GM18505 (cell line): Measurements from ENCODE around the gene PCP2.

Experiments
- ATAC-seq: cut with Tn5 transposase; IDR thresholded peaks from one replicate; pipeline ENCODE4 v1.9.1; 2021; ENCODE audit not compliant: unreplicated experiment
- POLR2A ChIP-seq: IDR thresholded peaks from 4 replicates; pipeline ENCODE4 v1.6.1; 2011; ENCODE audit warnings: borderline replicate concordance; ENCODE audit not compliant: insufficient read depth, insufficient read length; ENCODE audit errors: extremely low read depth

The PCP2 gene

DNA sequence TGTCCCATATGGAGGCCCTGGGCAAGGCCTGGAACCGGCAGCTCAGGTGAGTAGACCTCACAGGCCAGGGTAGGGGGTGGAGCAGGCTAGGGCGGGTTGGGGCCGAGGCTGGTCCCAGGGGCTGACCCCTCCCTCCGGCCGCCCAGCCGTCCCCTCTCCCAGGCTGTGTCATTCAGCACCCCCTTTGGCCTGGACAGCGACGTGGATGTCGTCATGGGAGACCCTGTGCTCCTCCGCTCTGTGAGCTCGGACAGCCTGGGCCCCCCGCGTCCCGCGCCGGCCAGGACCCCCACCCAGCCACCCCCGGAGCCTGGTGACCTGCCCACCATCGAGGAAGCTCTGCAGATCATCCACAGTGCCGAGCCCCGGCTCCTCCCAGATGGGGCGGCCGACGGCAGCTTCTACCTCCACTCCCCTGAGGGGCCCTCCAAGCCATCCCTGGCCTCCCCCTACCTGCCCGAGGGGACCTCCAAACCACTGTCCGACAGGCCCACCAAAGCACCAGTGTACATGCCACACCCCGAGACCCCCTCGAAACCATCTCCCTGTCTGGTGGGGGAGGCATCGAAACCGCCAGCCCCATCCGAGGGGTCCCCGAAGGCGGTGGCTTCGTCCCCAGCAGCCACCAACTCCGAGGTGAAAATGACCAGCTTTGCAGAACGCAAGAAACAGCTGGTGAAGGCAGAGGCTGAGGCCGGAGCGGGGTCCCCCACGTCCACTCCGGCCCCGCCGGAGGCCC, 21.8 kb downstream of the PCP2 start:
- TF ChIP-seq POLR2A = no peak
- no peak for ATAC-seq

DNA sequence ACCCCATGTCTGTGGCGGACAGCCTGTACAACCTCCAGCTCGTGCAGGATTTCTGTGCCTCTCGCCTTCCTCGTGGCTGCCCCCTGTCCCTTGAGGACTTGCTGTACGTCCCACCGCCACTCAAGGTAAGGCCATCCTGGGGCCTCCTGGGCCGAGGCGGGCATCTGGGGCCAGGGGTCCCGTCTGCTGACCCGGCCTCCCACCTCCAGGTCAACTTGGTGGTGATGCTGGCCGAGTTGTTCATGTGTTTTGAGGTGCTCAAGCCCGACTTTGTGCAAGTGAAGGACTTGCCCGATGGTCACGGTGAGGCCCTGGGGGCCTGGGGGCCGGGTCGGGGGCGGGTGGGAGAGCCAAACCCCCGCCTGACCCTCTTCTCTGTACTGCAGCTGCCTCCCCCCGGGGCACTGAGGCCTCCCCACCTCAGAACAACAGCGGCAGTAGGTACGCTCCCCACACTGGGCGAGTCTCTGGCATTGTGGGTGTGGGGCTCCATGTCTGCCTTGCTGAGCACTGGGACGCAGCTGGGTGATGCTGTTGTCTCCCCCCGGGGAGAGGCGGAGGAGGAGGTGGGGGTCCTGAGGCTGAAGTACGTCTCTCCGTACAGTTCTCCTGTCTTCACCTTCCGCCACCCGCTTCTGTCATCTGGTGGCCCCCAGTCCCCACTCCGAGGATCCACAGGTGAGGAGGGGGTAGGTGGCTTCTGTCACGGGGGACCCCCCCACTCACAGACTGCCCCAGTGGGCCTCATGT, 22.9 kb downstream of the PCP2 start:
- no peak for ATAC-seq
- no peak for TF ChIP-seq POLR2A

DNA sequence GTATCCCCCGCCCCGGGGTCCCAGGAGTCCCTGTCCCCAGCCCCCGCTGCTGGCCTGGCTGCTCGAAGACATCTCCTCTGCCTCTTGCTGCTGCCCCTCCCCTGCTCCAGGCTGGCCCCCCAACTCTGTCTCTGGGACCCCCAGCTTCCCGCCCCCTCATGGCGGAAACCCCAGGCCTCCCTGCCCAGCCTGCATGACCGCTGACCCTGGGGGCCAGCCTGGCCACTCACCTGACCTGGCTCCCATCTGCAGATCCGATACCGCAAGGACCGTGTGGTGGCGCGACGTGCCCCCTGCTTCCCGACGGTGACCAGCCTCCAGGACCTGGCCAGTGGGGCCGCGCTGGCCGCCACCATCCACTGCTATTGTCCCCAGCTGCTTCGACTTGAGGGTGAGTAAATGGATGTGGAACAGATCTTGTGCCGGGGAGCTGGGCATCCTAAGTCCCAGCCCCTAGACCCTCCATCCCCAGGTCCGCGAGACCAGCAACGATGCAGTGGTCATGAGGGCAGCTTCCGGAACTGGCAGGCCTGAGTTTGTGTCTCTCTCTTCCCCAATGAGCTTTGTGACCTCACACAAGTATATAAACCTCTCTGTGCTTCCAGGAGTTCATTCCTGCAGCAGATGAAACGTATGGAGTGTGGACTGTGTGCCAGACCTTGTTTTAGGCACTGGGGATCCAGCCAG, 25.5 kb downstream of the PCP2 start:
- TF ChIP-seq POLR2A = no peak
- ATAC-seq = no peak

DNA sequence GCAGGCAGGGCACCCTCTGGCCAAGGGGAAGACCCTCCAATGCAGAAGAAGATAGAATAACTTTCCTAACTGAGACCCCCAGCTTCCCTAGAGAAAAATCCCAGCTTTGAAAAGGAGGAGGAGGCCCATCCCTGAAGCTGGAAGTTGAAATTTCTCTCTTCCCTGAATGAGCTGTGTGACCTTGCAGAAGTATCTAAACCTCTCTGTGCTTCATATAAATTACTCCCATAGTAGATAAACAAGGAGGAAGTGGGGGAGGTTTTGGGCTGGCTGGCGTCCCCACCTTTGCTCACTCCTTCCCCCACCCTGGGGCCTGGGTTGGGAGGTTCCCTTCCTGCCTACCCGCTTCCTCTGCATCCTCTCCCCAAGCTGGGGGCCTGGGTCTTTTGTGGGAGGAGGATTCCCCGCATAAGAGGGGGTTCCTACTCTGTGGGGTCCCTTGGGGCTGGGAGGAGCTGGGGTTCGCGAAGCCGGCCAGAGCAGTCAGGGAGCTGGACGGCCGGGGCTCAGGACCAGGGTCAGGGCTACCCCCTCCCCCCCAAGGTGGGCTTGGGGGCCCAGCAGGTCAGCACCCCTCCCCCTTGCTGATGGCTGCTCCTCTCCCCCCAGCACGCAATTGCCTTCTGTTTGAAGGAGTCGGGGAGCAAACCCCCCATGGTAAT, 26.2 kb downstream of the PCP2 start:
- ATAC-seq = no peak
- no peak for TF ChIP-seq POLR2A

DNA sequence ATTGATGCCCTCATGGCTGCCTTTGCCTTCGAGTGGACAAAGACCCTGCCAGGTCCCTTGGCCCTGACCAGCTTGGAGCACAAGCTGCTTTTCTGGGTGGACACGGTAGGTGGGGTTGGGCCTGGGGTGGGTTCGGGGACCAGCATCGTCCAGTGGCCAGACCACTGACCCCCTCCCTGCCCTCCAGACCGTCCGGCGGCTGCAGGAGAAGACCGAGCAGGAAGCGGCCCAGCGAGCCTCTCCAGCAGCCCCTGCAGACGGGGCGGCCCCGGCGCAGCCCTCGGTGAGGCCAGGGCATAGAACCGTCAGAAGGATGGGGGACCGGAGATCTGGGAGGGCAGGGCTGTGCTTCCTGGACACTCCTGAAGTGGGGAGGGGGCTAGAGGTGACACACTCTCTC, 27.2 kb downstream of the PCP2 start:
- no peak for TF ChIP-seq POLR2A
- no peak for ATAC-seq

DNA sequence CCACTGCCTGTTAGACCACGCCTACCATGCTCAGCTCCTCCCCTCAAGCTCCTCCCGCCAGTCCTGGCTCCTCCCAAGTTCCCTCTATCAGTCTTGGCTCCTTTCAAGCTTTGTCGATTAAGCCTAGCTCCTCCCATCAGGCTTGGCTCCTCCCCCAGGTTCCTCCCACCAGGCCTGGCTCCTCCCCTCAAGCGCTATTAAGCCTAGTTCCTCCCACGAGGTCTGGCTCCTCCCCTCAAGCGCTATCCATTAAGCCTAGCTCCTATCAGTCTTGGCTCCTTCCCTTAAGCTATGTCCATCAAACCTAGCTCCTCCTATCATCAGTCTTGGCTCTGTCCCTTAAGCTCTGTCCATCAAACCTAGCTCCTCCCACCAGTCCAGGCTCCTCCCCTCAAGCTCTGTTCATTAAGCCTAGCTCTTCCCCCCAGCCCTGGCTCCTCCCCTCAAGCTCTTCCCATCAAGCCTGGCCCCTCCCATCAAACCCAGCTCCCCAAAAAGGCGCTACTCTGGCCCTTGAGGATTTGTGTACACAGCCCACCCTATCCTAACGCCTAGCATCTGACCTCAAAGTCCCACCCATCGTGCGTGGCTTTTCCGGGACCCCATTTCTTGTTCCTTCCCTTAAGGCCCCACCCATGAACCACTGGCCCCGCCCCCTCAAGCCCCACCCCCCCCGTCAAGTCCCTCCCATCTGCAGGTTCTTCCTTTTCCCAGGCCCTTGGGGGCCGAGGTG, 27.9 kb downstream of the PCP2 start:
- no peak for TF ChIP-seq POLR2A
- ATAC-seq = no peak

DNA sequence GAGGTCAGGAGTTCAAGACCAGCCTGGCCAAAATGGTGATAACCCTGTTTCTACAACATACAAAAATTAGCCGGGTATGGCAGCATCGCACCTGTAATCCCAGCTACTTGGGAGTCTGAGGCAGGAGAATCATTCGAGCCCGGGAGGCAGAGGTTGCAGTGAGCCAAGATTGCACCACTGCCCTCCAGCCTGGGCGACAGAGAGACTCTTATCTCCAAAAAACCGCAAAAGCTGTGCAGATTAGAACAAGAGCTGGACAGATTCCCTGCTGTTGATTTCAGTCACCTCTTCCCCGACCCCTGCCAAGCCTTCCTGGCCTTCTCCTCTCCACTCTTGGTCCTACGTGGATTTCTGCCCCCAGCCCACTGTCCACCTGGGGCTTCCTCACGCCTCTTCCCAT, 29.6 kb downstream of the PCP2 start:
- TF ChIP-seq POLR2A = no peak
- ATAC-seq = no peak

DNA sequence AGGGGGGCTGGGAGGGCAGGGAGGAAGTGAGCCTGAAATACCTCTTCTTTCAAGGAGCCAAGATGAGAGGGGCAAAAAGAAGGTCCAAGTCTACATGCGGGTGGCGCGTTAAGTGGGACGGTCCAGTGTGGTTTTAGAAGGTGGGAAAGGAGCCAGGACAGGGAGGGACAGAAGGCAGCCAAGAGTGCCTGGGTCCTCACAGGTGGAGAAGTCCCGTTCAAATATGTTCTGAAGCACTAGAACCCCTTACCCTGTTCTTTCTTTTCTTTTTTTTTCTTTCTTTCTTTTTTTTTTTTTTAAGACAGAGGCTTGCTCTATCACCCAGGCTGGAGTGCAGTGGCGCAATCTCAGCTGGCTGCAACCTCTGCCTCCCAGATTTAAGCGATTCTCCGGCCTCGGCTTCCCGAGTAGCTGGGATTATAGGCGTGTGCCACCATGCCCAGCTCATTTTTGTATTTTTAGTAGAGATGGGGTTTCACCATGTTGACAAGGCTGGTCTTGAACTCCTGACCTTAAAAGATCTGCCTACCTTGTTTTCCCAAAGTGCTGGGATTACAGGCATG, 30.5 kb downstream of the PCP2 start:
- TF ChIP-seq POLR2A = no peak
- ATAC-seq = no peak

DNA sequence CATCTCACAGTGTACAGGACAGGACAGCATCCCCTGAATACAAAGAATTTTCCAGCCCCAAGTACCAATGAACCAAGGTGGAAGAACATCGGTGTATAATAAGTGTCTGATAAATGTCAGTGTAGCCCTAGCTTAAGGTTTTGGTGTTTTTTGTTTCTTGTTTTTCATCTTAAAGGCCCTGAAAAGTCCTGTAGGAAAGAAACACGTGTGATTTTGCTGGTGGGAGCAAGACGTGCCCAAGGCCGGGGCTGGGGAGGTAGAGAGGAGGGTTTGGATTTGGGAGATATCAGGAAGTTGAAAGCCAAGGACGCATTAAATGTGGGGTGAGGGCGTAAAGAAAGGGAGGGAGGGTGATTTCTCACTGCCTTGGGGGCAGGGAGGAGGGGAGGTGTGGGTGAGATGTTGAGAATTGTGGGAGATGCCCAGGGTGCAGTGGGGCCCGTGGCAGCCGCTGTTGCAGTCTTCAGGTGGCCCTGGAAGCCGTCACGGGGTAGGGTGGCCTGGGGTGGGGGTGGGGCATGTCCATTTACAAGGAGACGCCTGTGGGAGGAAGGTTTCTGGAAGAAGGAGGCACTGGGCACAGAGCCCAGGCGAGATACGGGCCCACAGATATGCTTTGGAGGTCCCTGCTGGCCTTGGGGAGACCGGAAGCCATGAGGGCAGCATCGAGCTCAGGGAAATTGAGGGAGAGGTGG, 31.1 kb downstream of the PCP2 start:
- TF ChIP-seq POLR2A = no peak
- no peak for ATAC-seq

DNA sequence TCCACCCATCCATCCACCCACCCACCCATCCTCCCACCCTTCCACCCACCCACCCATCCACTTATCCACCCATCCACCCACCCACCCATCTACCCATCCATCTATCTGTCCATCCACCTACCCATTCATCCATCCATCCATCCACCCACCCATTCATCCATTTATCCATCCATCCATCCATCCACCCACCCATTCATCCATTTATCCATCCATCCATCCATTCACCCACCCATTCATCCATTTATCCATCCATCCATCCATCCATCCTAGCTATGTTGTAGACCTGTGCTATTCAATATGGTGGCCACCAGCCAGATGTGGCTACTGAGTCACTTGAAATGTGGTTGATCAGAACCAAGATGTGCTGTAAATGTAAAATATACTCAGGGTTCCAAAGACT, 32.8 kb downstream of the PCP2 start:
- no peak for TF ChIP-seq POLR2A

DNA sequence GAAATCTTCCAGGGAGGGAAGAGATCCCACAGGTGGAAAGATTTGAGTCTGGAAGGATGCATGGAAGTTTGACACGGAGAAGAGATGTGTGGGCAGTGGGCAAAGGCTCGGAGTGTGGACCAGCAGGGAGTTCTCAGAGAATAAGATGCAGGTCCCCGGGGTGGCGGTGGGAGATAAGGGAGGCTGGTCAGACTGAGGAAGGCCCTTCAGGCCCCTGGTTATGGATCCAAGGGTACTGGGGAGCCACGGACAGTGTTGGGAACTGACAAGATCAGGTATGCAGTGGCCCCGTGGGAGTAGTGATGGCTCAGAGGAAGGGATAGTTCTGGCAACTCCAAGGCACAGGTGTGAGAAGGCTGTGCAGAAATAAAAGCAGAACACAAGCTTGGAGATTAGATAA, 35.3 kb downstream of the PCP2 start:
- no peak for TF ChIP-seq POLR2A
- ATAC-seq = no peak

More for the DNA sequence above, 32.8 kb downstream of the PCP2 start:
- no peak for ATAC-seq

DNA sequence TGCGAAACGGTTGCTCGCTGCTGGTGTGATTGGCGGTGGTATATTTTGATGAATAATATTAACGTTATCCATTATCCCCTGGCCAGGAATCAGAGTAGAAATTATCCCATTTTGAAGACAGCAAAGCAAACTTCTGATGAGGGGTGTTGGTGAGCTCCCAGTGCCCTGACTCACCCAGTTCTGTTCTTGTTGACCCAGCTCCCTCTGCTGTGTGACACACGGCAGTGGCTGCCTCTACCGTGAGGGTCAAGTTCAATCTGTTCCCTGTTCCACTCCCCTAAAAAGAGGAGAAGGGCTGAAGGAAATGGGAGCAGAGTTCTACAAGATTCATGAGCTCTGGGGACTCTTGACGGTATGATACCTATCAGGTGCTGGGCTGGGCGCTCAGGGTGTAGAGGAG, 35.8 kb downstream of the PCP2 start:
- no peak for ATAC-seq
- no peak for TF ChIP-seq POLR2A
